H9 (cell line): ENCODE results near the gene BANP. TPM values are rescaled to one million over a fixed set of nuclear protein-coding genes. Genes with fewer than 3 reads are reported as not detected.
"Not testable (repeated sequence)": the region's sequence is repeated elsewhere in the genome, so short reads cannot be mapped to it uniquely, and the experiment has no call there.

Experiments
- DNase-seq: peaks from one replicate; pipeline ENCODE4 v3.0.0-alpha.2; 2017
- H2AFZ ChIP-seq: one replicate; pipeline ENCODE4 v1.6.1; 2013; ENCODE audit warnings: mild to moderate bottlenecking, low read length, control low read depth, moderate library complexity
- H2AK5ac ChIP-seq: 2 replicates; pipeline ENCODE4 v1.6.1; 2013; ENCODE audit warnings: low read length, control low read depth, mixed read lengths; ENCODE audit not compliant: insufficient read length
- H2BK120ac ChIP-seq: one replicate; pipeline ENCODE4 v1.6.1; 2013; ENCODE audit warnings: low read depth, mild to moderate bottlenecking, low read length, control low read depth, inconsistent platforms; ENCODE audit not compliant: poor library complexity, severe bottlenecking
- H2BK12ac ChIP-seq: 2 replicates; pipeline ENCODE4 v1.6.1; 2013; ENCODE audit warnings: low read length, control low read depth, mixed read lengths, low read depth; ENCODE audit not compliant: insufficient read length
- H2BK15ac ChIP-seq: 2 replicates; pipeline ENCODE4 v1.6.1; 2013; ENCODE audit warnings: low read depth, low read length, control low read depth
- H2BK20ac ChIP-seq: one replicate; pipeline ENCODE4 v1.6.1; 2013; ENCODE audit warnings: low read depth, mild to moderate bottlenecking, low read length, control low read depth, inconsistent platforms; ENCODE audit not compliant: poor library complexity, severe bottlenecking
- H2BK5ac ChIP-seq: 2 replicates; pipeline ENCODE4 v1.6.1; 2013; ENCODE audit warnings: low read length, control low read depth, mixed read lengths; ENCODE audit not compliant: insufficient read length
- H3K14ac ChIP-seq: 2 replicates; pipeline ENCODE4 v1.6.1; 2013; ENCODE audit warnings: low read length, control low read depth; ENCODE audit not compliant: insufficient read depth
- H3K18ac ChIP-seq: 2 replicates; pipeline ENCODE4 v1.6.1; 2013; ENCODE audit warnings: low read depth, mild to moderate bottlenecking, mixed read lengths, low read length, control low read depth; ENCODE audit not compliant: insufficient read length
- H3K23ac ChIP-seq: 2 replicates; pipeline ENCODE4 v1.6.1; 2013; ENCODE audit warnings: low read length, control low read depth, mixed read lengths, low read depth; ENCODE audit not compliant: insufficient read length
- H3K23me2 ChIP-seq: 2 replicates; pipeline ENCODE4 v1.6.1; 2013; ENCODE audit warnings: low read depth, mild to moderate bottlenecking, mixed read lengths, low read length, control low read depth; ENCODE audit not compliant: insufficient read length, poor library complexity, severe bottlenecking
- H3K27ac ChIP-seq: 2 replicates; pipeline ENCODE4 v1.5.1; 2013; ENCODE audit warnings: low read length, control low read depth, mixed read lengths, low read depth; ENCODE audit not compliant: insufficient read length
- H3K27me3 ChIP-seq: 2 replicates; pipeline ENCODE4 v1.6.1; 2013; ENCODE audit warnings: low read length, control low read depth, inconsistent platforms; ENCODE audit not compliant: insufficient read depth
- H3K4ac ChIP-seq: 2 replicates; pipeline ENCODE4 v1.6.1; 2013; ENCODE audit warnings: low read depth, mild to moderate bottlenecking, control low read depth, inconsistent platforms, low read length, moderate library complexity
- H3K4me1 ChIP-seq: 2 replicates; pipeline ENCODE4 v1.6.1; 2013; ENCODE audit warnings: low read length, control low read depth, inconsistent platforms; ENCODE audit not compliant: insufficient read depth
- H3K4me2 ChIP-seq: 2 replicates; pipeline ENCODE4 v1.6.1; 2013; ENCODE audit warnings: low read length, control low read depth, mixed read lengths; ENCODE audit not compliant: insufficient read length, insufficient read depth
- H3K56ac ChIP-seq: 2 replicates; pipeline ENCODE4 v1.6.1; 2013; ENCODE audit warnings: low read depth, mild to moderate bottlenecking, mixed read lengths, low read length, control low read depth; ENCODE audit not compliant: insufficient read length
- H3K79me1 ChIP-seq: 2 replicates; pipeline ENCODE4 v1.6.1; 2013; ENCODE audit warnings: low read depth, mild to moderate bottlenecking, moderate library complexity, low read length, control low read depth, inconsistent platforms; ENCODE audit not compliant: insufficient read depth, poor library complexity, severe bottlenecking
- H3K79me2 ChIP-seq: 2 replicates; pipeline ENCODE4 v1.6.1; 2013; ENCODE audit warnings: low read length, control low read depth, inconsistent platforms; ENCODE audit not compliant: insufficient read depth
- H3K9ac ChIP-seq: 2 replicates; pipeline ENCODE4 v1.6.1; 2013; ENCODE audit warnings: low read length, control low read depth, mixed read lengths; ENCODE audit not compliant: insufficient read length; ENCODE audit errors: extremely low read depth
- H3K9me3 ChIP-seq: one replicate; pipeline ENCODE4 v1.6.1; 2013; ENCODE audit warnings: low read depth, low read length, inconsistent platforms; ENCODE audit not compliant: control insufficient read depth
- H3T11ph ChIP-seq: one replicate; pipeline ENCODE4 v1.6.1; 2013; ENCODE audit warnings: mild to moderate bottlenecking, low read length, control low read depth, inconsistent platforms
- H4K20me1 ChIP-seq: one replicate; pipeline ENCODE4 v1.6.1; 2013; ENCODE audit not compliant: control insufficient read depth, insufficient read length, insufficient read depth
- H4K5ac ChIP-seq: 2 replicates; pipeline ENCODE4 v1.6.1; 2013; ENCODE audit warnings: low read depth, mild to moderate bottlenecking, mixed read lengths, low read length, control low read depth; ENCODE audit not compliant: insufficient read length
- H4K8ac ChIP-seq: replicated peaks from 2 replicates; pipeline ENCODE4 v1.6.1; 2013; ENCODE audit warnings: low read length, control low read depth, mixed read lengths, low read depth; ENCODE audit not compliant: insufficient read length
- H4K91ac ChIP-seq: 2 replicates; pipeline ENCODE4 v1.6.1; 2013; ENCODE audit warnings: low read depth, mild to moderate bottlenecking, moderate library complexity, mixed read lengths, low read length, control low read depth; ENCODE audit not compliant: insufficient read length
- H3K27ac Mint-ChIP-seq, 3 experiments: 2 replicates in 2 of 3; 3 replicates in 1 of 3; pipeline ENCODE4 v1.8.0; 2020 to 2021; ENCODE audit warnings: mixed read lengths in 3 of 3, mild to moderate bottlenecking in 1 of 3, moderate library complexity in 1 of 3
- H3K27me3 Mint-ChIP-seq: 2 replicates; pipeline ENCODE4 v1.8.0; 2021; ENCODE audit warnings: low read depth, mild to moderate bottlenecking, moderate library complexity, mixed read lengths
- H3K36me3 Mint-ChIP-seq, 3 experiments: 2 replicates in 2 of 3; 3 replicates in 1 of 3; pipeline ENCODE4 v1.8.0; 2020 to 2021; ENCODE audit warnings: low read depth in 3 of 3, mixed read lengths in 3 of 3; ENCODE audit not compliant: insufficient read depth in 1 of 3
- H3K4me1 Mint-ChIP-seq, 2 experiments: 2 replicates each; pipeline ENCODE4 v1.8.0; 2020; ENCODE audit warnings: mixed read lengths in 2 of 2
- H3K4me3 Mint-ChIP-seq, 2 experiments: 2 replicates in 1 of 2; 3 replicates in 1 of 2; pipeline ENCODE4 v1.8.0; 2020 to 2021; ENCODE audit warnings: mild to moderate bottlenecking in 2 of 2, mixed read lengths in 2 of 2, moderate library complexity in 1 of 2
- H3K9me3 Mint-ChIP-seq, 2 experiments: 2 replicates in 1 of 2; 3 replicates in 1 of 2; pipeline ENCODE4 v1.8.0; 2020; ENCODE audit warnings: mild to moderate bottlenecking in 2 of 2, mixed read lengths in 2 of 2, moderate library complexity in 1 of 2
- WGBS: extraction: QIAGEN DNeasy Blood & Tissue Kit; methylation state at CpG from one replicate; pipeline ENCODE4 v1.1.7; 2013; ENCODE audit warnings: missing lambda C conversion rate, low lambda C conversion rate, mixed read lengths; ENCODE audit not compliant: insufficient read length; ENCODE audit errors: extremely low coverage; 5-methylcytosine and 5-hydroxymethylcytosine counted together
- total RNA-seq: library from RNA; stranded (reverse); gene quantifications from 2 replicates; pipeline ENCODE4 v1.2.1, GENCODE V29; 2021

BANP gene
- total RNA-seq, 1 experiment from 2014 or later, result 24.9 TPM

DNA sequence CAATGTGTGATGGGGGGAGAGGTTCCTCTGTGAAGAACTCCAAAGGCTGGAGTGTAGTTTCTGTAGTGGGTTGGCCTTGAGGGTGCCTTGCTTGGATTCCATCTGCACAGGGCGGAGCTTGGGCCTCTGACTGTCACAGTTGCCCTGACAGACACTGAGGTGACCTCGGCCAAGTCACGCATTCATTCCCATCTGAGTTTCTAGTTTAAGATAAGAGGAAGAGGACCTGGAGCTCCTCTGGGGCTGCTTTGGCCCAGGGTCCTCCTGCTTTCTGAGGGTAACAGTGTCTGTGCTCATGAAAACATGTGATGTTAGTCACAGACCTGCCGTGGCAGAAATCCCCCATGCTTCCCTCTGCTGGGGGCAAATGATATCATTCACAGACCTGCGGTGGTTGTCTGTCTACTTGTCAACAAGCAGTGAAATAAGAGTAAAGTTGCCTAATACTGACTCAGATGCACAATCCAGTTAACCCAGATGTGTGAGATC, 35.2 kb downstream of the BANP start:
- H3K27me3 ChIP-seq, H2BK5ac ChIP-seq, H4K20me1 ChIP-seq, H3K9me3 ChIP-seq, H3K27ac ChIP-seq, H4K5ac ChIP-seq, H2BK12ac ChIP-seq, DNase-seq, H3K14ac ChIP-seq, H2BK15ac ChIP-seq, H3K4me1 ChIP-seq, H3K4me2 ChIP-seq, H3K4ac ChIP-seq, H3K9ac ChIP-seq, H4K91ac ChIP-seq, H3K23ac ChIP-seq, H2BK20ac ChIP-seq, H2BK120ac ChIP-seq, H3K56ac ChIP-seq, H3K18ac ChIP-seq, H3K79me2 ChIP-seq, H3K9me3 Mint-ChIP-seq, H3K23me2 ChIP-seq, H4K8ac ChIP-seq, H3T11ph ChIP-seq, H2AK5ac ChIP-seq, H3K27me3 Mint-ChIP-seq, H3K79me1 ChIP-seq, H3K4me3 Mint-ChIP-seq, H2AFZ ChIP-seq: not testable (repeated sequence)
- WGBS, result no CpG with 5 or more reads among the region's 5 CpGs
- Mint-ChIP-seq H3K4me1 (peaks cover 14 to 23% of the 10 kb centered on the region in 2 experiments), H3K36me3 (peaks cover 27 to 44% (median 42%) of the 10 kb centered on the region in 3 experiments; a peak in 6 of 7 replicates), H3K27ac (peak overlapping the region in 2 of 3 experiments; percentile 40 to 44; a peak in 2 of 7 replicates)

DNA sequence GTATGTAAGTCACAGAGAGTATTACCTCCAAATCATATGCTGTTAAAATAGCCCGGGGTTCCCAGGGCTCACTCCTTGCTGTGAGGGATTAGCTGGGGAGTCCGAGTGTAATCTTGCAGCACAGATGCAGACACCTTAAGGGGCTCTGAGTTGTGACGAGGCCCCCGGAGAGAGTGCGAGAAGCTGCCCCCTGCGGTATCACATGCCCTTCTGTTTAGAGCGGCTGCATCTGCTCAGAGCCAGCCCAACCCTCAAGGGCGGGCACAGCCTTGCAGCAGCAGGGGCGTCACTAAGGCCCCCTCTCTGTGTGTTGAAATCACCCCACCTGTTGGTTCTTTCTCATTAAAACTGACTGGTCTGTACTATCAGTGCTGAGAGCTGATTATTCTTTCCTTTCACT, 37.4 kb downstream of the BANP start:
- H3T11ph ChIP-seq, H3K4me1 ChIP-seq, H3K9me3 Mint-ChIP-seq, H3K79me1 ChIP-seq, H4K8ac ChIP-seq, H4K20me1 ChIP-seq, H3K9ac ChIP-seq, H2AK5ac ChIP-seq, H4K5ac ChIP-seq, H2BK5ac ChIP-seq, H3K4me3 Mint-ChIP-seq, H2BK20ac ChIP-seq, H3K56ac ChIP-seq, H3K79me2 ChIP-seq, H2AFZ ChIP-seq, H3K4me2 ChIP-seq, H3K4ac ChIP-seq, H3K23ac ChIP-seq, H3K27me3 Mint-ChIP-seq, H3K27ac ChIP-seq, H4K91ac ChIP-seq, H2BK15ac ChIP-seq, H3K18ac ChIP-seq, H3K23me2 ChIP-seq, H3K14ac ChIP-seq, H2BK120ac ChIP-seq, DNase-seq, H2BK12ac ChIP-seq, H3K9me3 ChIP-seq, H3K27me3 ChIP-seq: not testable (repeated sequence)
- H3K27ac Mint-ChIP-seq, result peak overlapping the region; percentile 21 to 79 (median 65); a peak in 5 of 7 replicates
- H3K36me3 Mint-ChIP-seq, result peaks cover 27 to 38% (median 37%) of the 10 kb centered on the region in 3 experiments; a peak in 6 of 7 replicates
- peaks cover 11 to 12% of the 10 kb centered on the region in 2 experiments for H3K4me1 Mint-ChIP-seq
- no CpG with 5 or more reads among the region's 9 CpGs for WGBS
